ENCODE measurements around the gene CCDC169. TPM values are rescaled to one million over a fixed set of nuclear protein-coding genes. Genes with fewer than 3 reads are reported as not detected.

Gene CCDC169
- total RNA-seq, 4 donors from 2014 or later, result 0.38 to 4.0 (median 2.1) TPM

GRCh38 chr13:36275190-36276002, 22.2 kb downstream of the CCDC169 start:
- WGBS, 2 donors, result 66 to 71% methylated on average over 3 of the region's 3 CpGs
- no peak overlapping the region for H3K27ac ChIP-seq
- no peak overlapping the region for H3K4me3 ChIP-seq (replicated peaks in 1 of 3)
- DNase-seq, result peak in 1 of 2 donors; percentile 30
- no peaks in the 10 kb centered on the region for H3K4me1 ChIP-seq
- intact Hi-C loops (cut with DNase I), result loop anchor here (5.0 kb wide), 1 partner anchor 298 kb away; no protein-coding TSS in a partner anchor
- H3K36me3 ChIP-seq, result no peaks in the 10 kb centered on the region
- TF ChIP-seq POLR2A (IDR thresholded peaks at IDR 0.05), result no peak
- TF ChIP-seq CTCF (IDR thresholded peaks at IDR 0.05), result peak; percentile 18 to 65 (median 40)
- no peaks in the 10 kb centered on the region for H3K9me3 ChIP-seq
- no peaks in the 10 kb centered on the region for H3K27me3 ChIP-seq

- H3K4me3 ChIP-seq (replicated peaks in 1 of 3), result no peak overlapping the region
- no peak for DNase-seq
- WGBS, 2 donors, result 90 to 93% methylated on average over 2 of the region's 2 CpGs
- no peaks in the 10 kb centered on the region for H3K4me1 ChIP-seq
- H3K36me3 ChIP-seq, result no peaks in the 10 kb centered on the region
- no peaks in the 10 kb centered on the region for H3K9me3 ChIP-seq
- H3K27ac ChIP-seq, result no peak overlapping the region
- no peaks in the 10 kb centered on the region for H3K27me3 ChIP-seq
- TF ChIP-seq CTCF (IDR thresholded peaks at IDR 0.05), result no peak
- TF ChIP-seq POLR2A (IDR thresholded peaks at IDR 0.05), result no peak
- intact Hi-C loops (cut with DNase I), result no loop called here
These were observed 24.2 kb downstream of the CCDC169 start for GRCh38 chr13:36273431-36273830.

GRCh38 chr13:36261976-36262375, 35.6 kb downstream of the CCDC169 start:
- no peaks in the 10 kb centered on the region for H3K27me3 ChIP-seq
- no peak for TF ChIP-seq CTCF (IDR thresholded peaks at IDR 0.05)
- no peak for TF ChIP-seq POLR2A (IDR thresholded peaks at IDR 0.05)
- H3K9me3 ChIP-seq, result no peaks in the 10 kb centered on the region
- no peak overlapping the region for H3K27ac ChIP-seq
- H3K4me1 ChIP-seq, result peaks cover 5 to 11% of the 10 kb centered on the region in 2 donors
- H3K36me3 ChIP-seq, result no peaks in the 10 kb centered on the region
- no peak for DNase-seq
- intact Hi-C loops (cut with DNase I), result no loop called here
- no peak overlapping the region for H3K4me3 ChIP-seq (replicated peaks in 1 of 3)

- H3K9me3 ChIP-seq, result no peaks in the 10 kb centered on the region
- TF ChIP-seq CTCF (IDR thresholded peaks at IDR 0.05) (no peak), POLR2A (IDR thresholded peaks at IDR 0.05) (no peak)
- H3K27ac ChIP-seq, result no peak overlapping the region
- no peaks in the 10 kb centered on the region for H3K27me3 ChIP-seq
- no peak for DNase-seq
- intact Hi-C loops (cut with DNase I), result no loop called here
- WGBS, 2 donors, result 64 to 78% methylated on average over 3 of the region's 3 CpGs
- no peaks in the 10 kb centered on the region for H3K36me3 ChIP-seq
- H3K4me3 ChIP-seq (replicated peaks in 1 of 3), result no peak overlapping the region
- H3K4me1 ChIP-seq, result peaks cover 5 to 11% of the 10 kb centered on the region in 2 donors
These were observed 36.6 kb downstream of the CCDC169 start for GRCh38 chr13:36261011-36261410.

- intact Hi-C loops (cut with DNase I), result no loop called here
- DNase-seq, result no peak
- H3K27me3 ChIP-seq, result no peaks in the 10 kb centered on the region
- no peaks in the 10 kb centered on the region for H3K9me3 ChIP-seq
- H3K4me1 ChIP-seq, result peaks cover 5 to 11% of the 10 kb centered on the region in 2 donors
- no peak overlapping the region for H3K4me3 ChIP-seq (replicated peaks in 1 of 3)
- H3K27ac ChIP-seq, result no peak overlapping the region
- no peak for TF ChIP-seq POLR2A (IDR thresholded peaks at IDR 0.05)
- TF ChIP-seq CTCF (IDR thresholded peaks at IDR 0.05), result no peak
- H3K36me3 ChIP-seq, result no peaks in the 10 kb centered on the region
- WGBS, 2 donors, result 81 to 86% methylated on average over 8 of the region's 8 CpGs
These were observed 38.1 kb downstream of the CCDC169 start for GRCh38 chr13:36259361-36260137.

Measured in thyroid gland (tissue), 4 donors.